ENCODE results near the gene IRF1. TPM values are rescaled to one million over a fixed set of nuclear protein-coding genes. Genes with fewer than 3 reads are reported as not detected.

IRF1 gene
- total RNA-seq, 2 experiments from 2014 or later = 205 to 223 TPM

DNA sequence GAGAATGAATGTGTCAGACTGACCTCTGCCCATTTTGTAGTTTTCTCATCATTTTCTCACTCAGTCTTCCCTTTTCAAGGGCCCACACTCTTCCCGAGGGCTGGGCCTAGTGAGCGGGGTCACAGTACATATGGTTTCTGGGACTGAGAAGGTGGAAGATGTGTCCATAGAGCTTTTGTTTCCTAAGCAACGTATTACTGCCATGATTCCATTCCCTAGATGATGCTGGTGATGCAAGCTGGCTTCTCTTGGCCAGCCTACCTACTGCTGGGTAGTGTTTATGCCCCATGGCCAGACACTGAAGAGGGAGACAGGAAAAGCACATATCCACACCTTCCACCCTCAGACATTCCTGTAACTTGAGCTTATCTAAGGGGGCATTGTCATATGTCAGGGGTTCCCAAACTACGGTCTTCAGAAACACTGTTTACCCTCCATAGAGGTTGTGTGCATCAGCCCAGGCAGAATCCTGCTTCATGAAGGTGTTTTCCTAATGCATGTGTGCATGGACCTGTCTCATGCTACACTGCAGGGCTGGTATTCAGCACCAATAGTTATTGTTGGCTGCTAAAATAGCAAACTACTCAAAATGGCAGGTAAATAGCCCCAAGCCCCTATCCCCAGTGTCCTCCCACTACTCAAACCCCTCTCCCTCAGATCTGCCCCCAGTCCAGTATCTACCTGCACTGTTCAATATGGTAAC lies 9.5 kb downstream of the IRF1 start:
- Mint-ChIP-seq H3K4me3 (no peak overlapping the region), H3K9me3 (ENCODE audit: low read depth) (no peaks in the 10 kb centered on the region), H3K27me3 (no peaks in the 10 kb centered on the region), H3K36me3 (peaks cover 48% of the 10 kb centered on the region), H3K27ac (peak overlapping the region; percentile 72), H3K4me1 (peaks cover 80% of the 10 kb centered on the region)
- DNase-seq (no peak), ATAC-seq (no peak)
- CTCF ChIA-PET = interaction anchor here (1.1 to 7.1 kb wide), 12 partner anchors 9 to 95 kb away, joined by 3 to 57 read pairs (median 6); partner anchors contain the start of gene IRF1

DNA sequence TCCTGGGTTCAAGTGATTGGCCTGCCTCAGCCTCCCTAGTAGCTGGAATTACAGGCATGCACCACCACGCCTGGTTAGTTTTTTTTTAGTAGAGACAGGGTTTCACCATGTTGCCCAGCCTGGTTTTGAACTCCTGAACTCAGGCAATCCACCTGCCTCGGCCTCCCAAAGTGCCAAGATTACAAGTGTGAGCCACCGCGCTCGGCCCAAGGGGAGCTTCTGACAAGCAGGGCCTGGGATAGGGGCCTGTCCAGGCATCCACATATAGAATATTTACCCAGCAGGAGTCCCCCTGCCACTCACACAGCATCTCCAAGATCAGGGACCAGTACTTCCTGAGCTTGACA lies 10.1 kb downstream of the IRF1 start:
- peaks cover 44% of the 10 kb centered on the region for H3K36me3 Mint-ChIP-seq

DNA sequence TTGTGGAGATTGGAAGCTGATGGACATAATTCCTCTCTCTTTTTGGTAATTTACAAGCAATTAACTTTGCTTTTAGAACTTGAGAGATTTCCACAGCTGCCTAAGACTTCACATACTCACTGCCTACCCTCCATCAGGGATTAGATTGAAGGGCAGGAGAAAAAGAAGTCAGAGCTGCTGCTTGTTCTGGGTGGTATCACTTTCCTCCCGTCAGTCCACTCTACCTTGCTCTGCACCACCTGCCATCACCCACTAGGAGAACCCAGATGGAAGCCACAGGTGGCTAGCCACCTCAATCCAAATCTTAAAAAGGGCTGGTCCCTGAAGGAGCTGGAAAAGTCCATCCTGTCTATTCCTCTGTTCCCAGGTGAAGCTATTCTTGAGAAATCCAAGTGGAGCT lies 10.5 kb downstream of the IRF1 start:
- CTCF ChIA-PET = interaction anchor here (0.7 to 7.1 kb wide), 18 partner anchors 8 to 179 kb away, joined by 3 to 57 read pairs (median 5); partner anchors contain the start of gene IRF1
- ATAC-seq (peak; percentile 10), DNase-seq (no peak)
- Mint-ChIP-seq H3K36me3 (peaks cover 40% of the 10 kb centered on the region), H3K9me3 (ENCODE audit: low read depth) (no peaks in the 10 kb centered on the region), H3K4me1 (peaks cover 78% of the 10 kb centered on the region), H3K4me3 (no peak overlapping the region), H3K27me3 (no peaks in the 10 kb centered on the region), H3K27ac (peak overlapping the region; percentile 72)

More for the DNA sequence above, 10.1 kb downstream of the IRF1 start:
- Mint-ChIP-seq H3K4me1 (peaks cover 78% of the 10 kb centered on the region), H3K9me3 (ENCODE audit: low read depth) (no peaks in the 10 kb centered on the region), H3K4me3 (no peak overlapping the region), H3K27me3 (no peaks in the 10 kb centered on the region), H3K27ac (peak overlapping the region; percentile 72)
- DNase-seq (no peak), ATAC-seq (no peak)
- CTCF ChIA-PET = interaction anchor here (0.7 to 7.1 kb wide), 16 partner anchors 9 to 178 kb away, joined by 3 to 57 read pairs (median 6); partner anchors contain the start of gene IRF1

DNA sequence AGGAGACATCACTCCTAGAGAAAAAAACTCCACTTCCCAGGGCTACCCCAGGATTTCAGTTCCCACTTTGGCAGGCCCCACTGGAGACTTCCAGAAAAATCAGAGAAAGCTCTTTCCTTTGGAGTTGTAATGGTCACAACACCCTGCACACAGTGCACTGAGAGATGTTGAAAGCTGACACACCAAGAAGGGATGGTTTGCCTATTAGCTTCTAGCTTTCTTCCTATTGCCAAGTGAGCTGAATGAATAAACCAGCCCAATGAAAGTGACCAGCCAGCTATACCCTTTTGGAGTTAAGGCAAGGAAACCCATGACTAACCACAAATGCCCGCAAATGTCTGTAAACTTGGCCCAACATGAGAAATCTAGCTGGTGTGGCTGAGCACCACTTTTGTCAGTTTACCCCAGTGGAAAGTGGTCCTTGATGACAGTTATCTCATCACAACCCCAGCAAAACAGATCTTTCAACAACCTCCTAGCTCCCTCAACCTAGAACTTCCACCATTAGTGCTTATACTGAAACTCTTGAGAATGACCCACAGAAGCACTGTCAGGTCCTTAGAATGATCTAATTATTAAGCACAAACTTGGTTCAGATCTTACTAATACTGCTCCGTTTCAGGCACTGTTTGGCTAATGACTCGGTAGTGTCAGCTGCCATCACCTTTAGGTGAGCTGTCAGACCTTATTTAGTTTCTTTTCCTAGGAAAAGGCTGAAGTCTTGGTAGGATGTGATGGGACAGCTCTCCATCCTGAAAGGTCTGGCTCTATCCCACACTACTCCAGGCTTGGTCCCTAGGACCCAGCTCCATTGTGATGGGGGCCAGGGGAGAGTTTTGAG lies 11.2 kb downstream of the IRF1 start:
- Mint-ChIP-seq H3K27me3 (no peaks in the 10 kb centered on the region), H3K27ac (peak overlapping the region; percentile 72), H3K36me3 (peaks cover 33% of the 10 kb centered on the region), H3K4me1 (peaks cover 80% of the 10 kb centered on the region), H3K4me3 (no peak overlapping the region), H3K9me3 (ENCODE audit: low read depth) (no peaks in the 10 kb centered on the region)
- DNase-seq (no peak), ATAC-seq (no peak)
- CTCF ChIA-PET = interaction anchor here (0.8 to 7.1 kb wide), 18 partner anchors 9 to 93 kb away, joined by 3 to 57 read pairs (median 6); partner anchors contain the start of gene IRF1

DNA sequence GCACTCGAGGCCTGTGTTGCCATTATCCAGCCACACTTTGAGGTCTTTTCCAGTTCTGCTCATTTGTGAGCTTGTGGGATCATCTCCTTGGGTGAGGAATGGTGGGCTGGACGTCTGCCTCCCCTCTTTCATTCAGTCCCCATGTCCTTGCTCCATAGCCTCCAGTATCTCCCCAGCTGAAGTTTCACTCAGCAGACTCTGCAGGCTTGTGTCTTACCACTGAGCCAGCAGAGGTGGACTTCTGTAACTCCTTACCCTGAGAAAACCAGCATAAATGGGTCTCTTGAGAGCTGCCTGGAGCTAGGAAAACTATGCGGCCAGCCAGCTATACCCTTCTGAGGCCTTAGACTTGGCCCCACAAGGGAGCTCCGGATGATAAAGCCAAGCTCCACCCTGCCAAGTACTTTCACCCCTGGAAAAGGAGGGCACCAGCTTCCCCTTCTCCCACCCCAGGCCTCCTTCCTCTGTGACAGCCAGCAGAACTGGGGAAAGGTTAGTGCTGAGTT lies 12.2 kb downstream of the IRF1 start:
- H3K4me1 Mint-ChIP-seq = peaks cover 79% of the 10 kb centered on the region
- CTCF ChIA-PET = interaction anchor here (0.9 to 7.1 kb wide), 11 partner anchors 8 to 92 kb away, joined by 4 to 57 read pairs (median 9); partner anchors contain the start of gene IRF1
- peaks cover 23% of the 10 kb centered on the region for H3K36me3 Mint-ChIP-seq
- ATAC-seq (peak; percentile 0), DNase-seq (no peak)
- no peaks in the 10 kb centered on the region for H3K27me3 Mint-ChIP-seq
- no peaks in the 10 kb centered on the region for H3K9me3 Mint-ChIP-seq (ENCODE audit: low read depth)
- no peak overlapping the region for H3K4me3 Mint-ChIP-seq
- H3K27ac Mint-ChIP-seq = peak overlapping the region; percentile 72

DNA sequence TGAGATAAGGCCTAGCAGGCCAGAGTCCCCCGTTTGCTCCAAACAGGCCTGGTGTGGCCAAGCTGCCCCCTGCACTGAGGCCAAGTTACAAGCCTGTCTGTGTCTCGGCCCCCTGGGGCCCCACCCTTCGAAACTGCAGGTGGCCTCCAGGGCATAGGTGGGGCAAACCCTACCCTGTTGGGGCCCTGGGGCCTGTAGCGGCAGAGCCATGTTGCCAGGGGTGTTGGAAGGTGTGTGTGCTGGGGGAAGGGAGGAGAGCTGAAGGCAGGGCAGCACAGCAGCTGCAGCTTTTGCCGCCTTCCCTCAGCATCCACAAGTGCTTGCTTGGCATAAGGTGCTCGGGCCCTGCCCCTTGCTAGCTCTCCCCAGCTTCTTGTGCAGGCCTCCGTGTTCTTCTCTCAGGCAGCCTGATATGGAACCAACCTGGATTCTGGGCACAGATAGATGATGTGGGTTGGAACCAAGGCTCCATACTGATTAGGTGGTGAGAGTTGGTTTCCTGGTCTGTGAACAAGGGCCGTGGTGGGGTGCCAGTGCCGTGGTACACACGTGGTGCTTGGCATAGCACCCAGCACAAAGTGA lies 12.7 kb downstream of the IRF1 start:
- Mint-ChIP-seq H3K27ac (peak overlapping the region; percentile 72), H3K9me3 (ENCODE audit: low read depth) (no peaks in the 10 kb centered on the region), H3K4me1 (peaks cover 83% of the 10 kb centered on the region), H3K36me3 (peaks cover 23% of the 10 kb centered on the region), H3K27me3 (no peaks in the 10 kb centered on the region), H3K4me3 (no peak overlapping the region)
- DNase-seq (no peak), ATAC-seq (peak; percentile 2)
- CTCF ChIA-PET = interaction anchor here (0.9 to 7.1 kb wide), 9 partner anchors 8 to 91 kb away, joined by 4 to 57 read pairs (median 10); partner anchors contain the start of gene IRF1

DNA sequence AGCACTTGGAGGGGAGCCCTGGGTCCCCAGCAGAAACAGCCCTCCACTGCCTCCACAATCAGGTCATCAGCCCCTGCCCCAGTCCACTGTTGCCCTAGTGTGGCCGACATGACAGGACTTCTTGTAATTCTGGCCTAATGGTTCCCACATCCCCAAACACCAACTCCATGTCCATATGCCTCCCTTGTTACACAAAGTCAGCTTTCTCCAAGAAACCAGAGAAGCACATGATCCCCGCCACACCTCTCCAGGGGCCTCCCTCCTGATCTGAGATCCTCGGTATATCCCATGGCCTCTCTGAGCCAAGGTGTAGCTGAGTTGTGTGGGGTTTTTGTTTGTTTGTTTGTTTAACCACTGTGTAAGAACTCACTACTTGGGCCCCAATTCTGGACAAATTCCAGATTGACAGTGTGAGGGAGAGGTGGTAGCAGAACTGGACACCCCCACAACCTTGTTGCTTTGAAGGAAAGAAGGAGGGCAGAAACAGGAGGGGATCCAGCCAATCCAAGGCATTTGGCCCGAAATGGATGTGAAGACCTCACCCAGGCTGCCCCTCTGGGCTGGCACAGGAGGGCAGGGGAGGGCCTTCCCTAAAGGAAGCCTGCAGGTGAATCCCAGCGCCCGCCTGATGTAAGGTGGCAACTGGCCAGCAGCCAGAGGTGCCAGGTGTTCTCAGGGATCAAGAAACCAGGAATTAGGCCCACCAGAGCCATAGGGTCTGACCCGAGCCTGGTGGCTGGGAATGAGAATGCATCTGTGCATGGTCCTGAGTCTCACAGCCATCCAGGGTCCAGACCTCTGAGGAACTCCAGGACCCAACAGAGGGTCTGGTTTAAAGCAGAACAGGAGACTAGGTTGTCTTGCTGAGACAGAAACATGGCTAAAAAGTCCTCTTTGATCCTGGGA lies 13.4 kb downstream of the IRF1 start:
- no peak for ATAC-seq
- CTCF ChIA-PET = interaction anchor here (0.9 to 7.1 kb wide), 6 partner anchors 7 to 91 kb away, joined by 4 to 57 read pairs (median 16); partner anchors contain the start of gene IRF1
- peaks cover 87% of the 10 kb centered on the region for H3K4me1 Mint-ChIP-seq
- peak overlapping the region; percentile 73 for H3K27ac Mint-ChIP-seq
- peaks cover 20% of the 10 kb centered on the region for H3K36me3 Mint-ChIP-seq
- no peak for DNase-seq
- H3K9me3 Mint-ChIP-seq (ENCODE audit: low read depth) = no peaks in the 10 kb centered on the region
- no peak overlapping the region for H3K4me3 Mint-ChIP-seq
- no peaks in the 10 kb centered on the region for H3K27me3 Mint-ChIP-seq

DNA sequence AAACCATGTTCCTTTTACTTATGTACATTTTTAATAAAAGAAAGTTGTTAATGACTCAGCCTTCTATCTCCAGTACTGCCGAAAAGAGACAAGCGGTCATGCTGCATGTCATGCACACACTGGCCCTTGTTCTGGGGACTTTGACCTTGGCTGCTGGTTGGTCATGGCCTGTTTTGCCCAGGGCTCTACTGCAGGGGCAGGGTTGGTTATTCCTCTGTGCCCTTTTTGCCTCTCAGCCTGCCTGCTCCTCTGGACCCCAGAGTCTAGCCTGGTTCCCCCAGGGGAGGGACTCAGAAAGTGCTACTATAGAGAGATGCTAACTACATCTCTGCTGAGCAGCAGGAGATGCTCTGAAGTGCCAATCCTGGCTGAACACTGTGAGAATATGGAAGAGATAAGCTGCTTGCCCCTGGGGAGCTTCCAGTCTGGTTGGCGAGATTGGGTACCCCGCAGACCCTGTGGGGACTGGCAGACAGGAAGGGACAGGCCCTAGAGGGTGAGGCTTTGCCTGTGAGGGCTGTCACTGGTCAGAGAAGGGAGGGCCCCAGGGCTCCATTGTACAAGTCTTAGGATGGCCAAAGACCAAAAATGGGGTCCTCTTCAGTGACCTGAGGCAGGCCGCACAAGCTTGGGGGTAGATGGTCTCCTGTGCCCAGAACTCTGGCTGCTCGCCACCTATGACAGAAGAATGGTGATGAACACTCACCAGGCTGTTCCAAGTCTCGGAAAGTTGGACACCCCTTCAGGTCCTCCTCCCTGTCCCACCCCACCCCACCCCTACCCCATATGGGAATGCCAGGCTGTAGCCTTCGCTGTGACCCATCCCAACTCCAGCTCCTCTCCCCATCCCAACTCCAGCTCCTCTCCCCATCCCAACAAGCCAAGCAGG lies 14.3 kb downstream of the IRF1 start:
- Mint-ChIP-seq H3K27ac (peak overlapping the region; percentile 73), H3K4me3 (no peak overlapping the region), H3K27me3 (no peaks in the 10 kb centered on the region), H3K36me3 (peaks cover 19% of the 10 kb centered on the region), H3K4me1 (peaks cover 90% of the 10 kb centered on the region), H3K9me3 (ENCODE audit: low read depth) (no peaks in the 10 kb centered on the region)
- CTCF ChIA-PET = interaction anchor here (1.8 to 7.1 kb wide), 4 partner anchors 11 to 90 kb away, joined by 4 to 57 read pairs (median 46); partner anchors contain the start of gene IRF1
- ATAC-seq = no peak
- DNase-seq = no peak

DNA sequence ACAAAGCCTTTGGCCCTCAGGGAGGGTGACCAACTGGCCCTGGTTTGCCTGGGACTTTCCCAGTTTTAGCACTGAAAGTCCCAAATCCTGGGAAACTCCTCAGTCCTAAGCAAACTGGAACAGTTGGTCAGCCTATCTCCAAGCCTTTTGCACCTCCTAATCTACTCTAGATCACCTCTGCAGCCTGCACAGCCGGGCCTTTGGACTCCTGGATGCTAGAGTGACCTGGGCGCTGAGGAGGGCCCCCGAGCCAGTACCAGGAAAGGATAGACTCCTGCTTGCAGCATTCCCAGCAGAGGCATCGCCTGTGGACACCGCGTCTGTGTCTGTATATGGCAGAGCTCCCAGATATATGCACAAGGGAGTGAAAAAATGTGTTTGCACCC lies 15.1 kb downstream of the IRF1 start:
- Mint-ChIP-seq H3K4me3 (no peak overlapping the region), H3K27ac (peak overlapping the region; percentile 68), H3K27me3 (no peaks in the 10 kb centered on the region), H3K36me3 (peaks cover 19% of the 10 kb centered on the region), H3K9me3 (ENCODE audit: low read depth) (no peaks in the 10 kb centered on the region), H3K4me1 (peaks cover 90% of the 10 kb centered on the region)
- DNase-seq (no peak), ATAC-seq (no peak)
- CTCF ChIA-PET = interaction anchor here (0.8 to 7.1 kb wide), 5 partner anchors 12 to 66 kb away, joined by 3 to 51 read pairs (median 4); no protein-coding TSS in a partner anchor

DNA sequence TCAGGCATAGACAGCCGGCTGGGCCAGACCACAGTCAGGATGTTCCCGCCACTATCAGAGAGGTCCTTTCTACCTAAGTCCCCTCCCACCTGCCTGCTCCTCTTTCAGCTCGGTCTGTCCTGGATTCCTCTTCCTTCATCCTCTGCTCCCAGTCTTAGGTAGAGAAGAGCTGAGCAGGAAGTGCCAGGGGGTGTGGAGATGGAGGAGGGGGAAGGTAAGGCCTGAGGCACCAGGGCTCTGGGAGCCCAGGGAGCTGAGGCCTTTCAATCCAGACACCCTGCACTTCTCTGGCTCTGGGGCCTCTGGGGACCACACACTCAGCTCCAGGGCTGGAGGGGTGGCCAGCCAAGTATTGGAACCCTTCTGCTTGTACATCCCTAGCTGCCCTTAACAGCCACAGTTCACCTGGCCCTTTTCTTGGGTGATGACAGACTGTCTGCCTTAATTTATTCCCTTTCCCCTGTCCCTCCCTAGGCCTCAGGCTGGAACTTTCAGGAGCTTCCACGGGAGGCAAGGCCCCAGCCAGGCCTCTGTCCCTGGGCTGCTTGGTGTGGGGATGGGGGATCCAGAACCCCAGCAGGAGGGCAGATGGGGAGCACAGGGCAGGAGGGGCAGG lies 15.6 kb downstream of the IRF1 start:
- no peaks in the 10 kb centered on the region for H3K9me3 Mint-ChIP-seq (ENCODE audit: low read depth)
- peaks cover 20% of the 10 kb centered on the region for H3K36me3 Mint-ChIP-seq
- ATAC-seq (no peak), DNase-seq (peak; percentile 40)
- peaks cover 91% of the 10 kb centered on the region for H3K4me1 Mint-ChIP-seq
- no peak overlapping the region for H3K4me3 Mint-ChIP-seq
- no peaks in the 10 kb centered on the region for H3K27me3 Mint-ChIP-seq
- CTCF ChIA-PET = interaction anchor here (0.8 to 7.1 kb wide), 7 partner anchors 10 to 66 kb away, joined by 3 to 68 read pairs (median 4); no protein-coding TSS in a partner anchor
- peak overlapping the region; percentile 75 for H3K27ac Mint-ChIP-seq

DNA sequence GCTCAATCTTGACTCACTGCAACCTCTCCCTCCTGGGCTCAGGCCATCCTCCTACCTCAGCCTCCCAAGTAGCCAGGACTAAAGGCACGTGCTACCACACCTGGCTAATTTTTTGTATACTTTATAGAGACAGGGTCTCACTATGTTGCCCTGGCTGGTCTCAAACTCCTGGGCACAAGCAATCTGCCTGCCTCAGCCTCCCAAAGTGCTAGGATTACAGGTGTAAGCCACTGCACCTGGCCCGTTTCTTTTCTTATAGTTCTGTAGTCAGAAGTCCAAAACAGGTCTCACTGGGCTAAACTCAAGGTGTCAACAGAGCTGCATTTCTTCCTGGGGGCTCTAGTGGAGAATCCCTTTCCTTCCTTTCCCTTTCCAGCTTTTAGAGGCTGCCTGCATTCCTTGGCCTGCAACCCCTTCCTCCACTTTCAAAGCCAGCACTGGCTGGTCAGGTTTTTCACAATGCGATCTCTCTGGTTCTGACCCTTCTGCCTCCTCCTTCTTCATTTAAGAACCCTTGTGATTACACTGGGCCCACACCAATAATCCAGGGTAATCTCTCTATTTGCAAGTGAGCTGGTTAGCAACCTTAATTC lies 16.3 kb downstream of the IRF1 start:
- H3K4me3 Mint-ChIP-seq = no peak overlapping the region

More for the DNA sequence above, 16.3 kb downstream of the IRF1 start:
- Mint-ChIP-seq H3K9me3 (ENCODE audit: low read depth) (no peaks in the 10 kb centered on the region), H3K36me3 (peaks cover 22% of the 10 kb centered on the region), H3K4me1 (peaks cover 91% of the 10 kb centered on the region), H3K27me3 (no peaks in the 10 kb centered on the region), H3K27ac (peak overlapping the region; percentile 75)
- CTCF ChIA-PET = interaction anchor here (0.9 to 7.1 kb wide), 11 partner anchors 10 to 63 kb away, joined by 3 to 68 read pairs (median 8); partner anchors contain the start of gene IRF1
- DNase-seq (peak; percentile 35), ATAC-seq (no peak)

Measured in activated CD8-positive, alpha-beta memory T cell treated with anti-CD3 and anti-CD28 coated beads, Interleukin-2, amount 10 ng/mL, durations not matched to agents 7 days and 5 days (primary cell).